ENCODE results near the gene GALNT14. TPM values are rescaled to one million over a fixed set of nuclear protein-coding genes. Genes with fewer than 3 reads are reported as not detected.

GALNT14 gene
- total and polyA plus RNA-seq, 2 of the 13 experiments (the other 11 are each of a cell fraction or from before 2014, with no cell fraction given), result not detected

DNA sequence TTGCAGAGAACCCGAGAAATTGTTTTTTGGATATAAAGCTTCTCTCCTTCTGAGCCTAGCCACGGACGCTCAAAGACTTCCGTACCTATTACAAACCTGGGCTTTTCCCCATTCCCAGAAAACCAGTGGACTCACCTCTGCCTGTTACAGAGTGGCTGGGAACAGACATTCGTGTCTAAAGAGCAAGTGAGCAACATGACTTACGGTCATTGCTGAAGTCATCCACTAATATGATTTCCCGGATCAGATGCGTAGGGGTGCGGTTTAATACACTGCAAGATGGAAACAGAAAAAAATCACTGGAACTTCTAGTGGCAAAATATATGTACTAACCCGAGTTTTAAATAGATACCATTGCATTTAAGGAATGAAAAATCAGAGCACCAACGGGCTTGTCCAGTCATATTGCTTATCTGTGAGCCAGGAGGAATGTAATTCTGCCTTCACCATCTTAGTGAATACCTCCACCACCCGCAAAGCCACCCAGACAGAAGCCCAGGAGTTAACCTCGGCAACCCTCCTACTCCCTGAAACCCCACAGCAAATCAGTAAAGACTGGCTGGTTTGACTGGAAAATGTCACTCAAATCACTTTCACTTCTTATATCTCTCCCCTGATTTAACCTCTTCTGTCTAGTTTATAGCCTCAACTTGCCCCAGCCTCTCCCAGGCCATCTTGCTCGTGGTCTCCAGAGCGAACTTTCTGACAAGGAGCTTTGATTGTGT lies 179.9 kb downstream of the GALNT14 start:
- intact Hi-C loops (cut with micrococcal nuclease; ENCODE audit: unreplicated experiment) (no loop called here), in situ Hi-C loops (cut with HindIII; ENCODE audit: extremely low pct_ligation_motif_present, low pct_unique_long_range_greater_than_20kb) (no loop called here)
- no peak overlapping the region for H2AFZ ChIP-seq (ENCODE audit: low read length)
- H3K4me2 ChIP-seq (ENCODE audit: low read depth, low read length), result no peak overlapping the region
- TF ChIP-seq FOSL1 (CRISPR knock-in tag; IDR thresholded peaks at IDR 0.05; ENCODE audit: borderline replicate concordance) (no peak), ZNF496 (CRISPR knock-in tag; IDR thresholded peaks at IDR 0.05; ENCODE audit: insufficient replicate concordance) (no peak), TEAD2 (CRISPR knock-in tag; IDR thresholded peaks at IDR 0.05) (no peak), ZNF143 (CRISPR knock-in tag; IDR thresholded peaks at IDR 0.05) (no peak), MED1 (CRISPR knock-in tag; IDR thresholded peaks at IDR 0.05) (no peak)
- TF ChIP-seq, protein P1, sequence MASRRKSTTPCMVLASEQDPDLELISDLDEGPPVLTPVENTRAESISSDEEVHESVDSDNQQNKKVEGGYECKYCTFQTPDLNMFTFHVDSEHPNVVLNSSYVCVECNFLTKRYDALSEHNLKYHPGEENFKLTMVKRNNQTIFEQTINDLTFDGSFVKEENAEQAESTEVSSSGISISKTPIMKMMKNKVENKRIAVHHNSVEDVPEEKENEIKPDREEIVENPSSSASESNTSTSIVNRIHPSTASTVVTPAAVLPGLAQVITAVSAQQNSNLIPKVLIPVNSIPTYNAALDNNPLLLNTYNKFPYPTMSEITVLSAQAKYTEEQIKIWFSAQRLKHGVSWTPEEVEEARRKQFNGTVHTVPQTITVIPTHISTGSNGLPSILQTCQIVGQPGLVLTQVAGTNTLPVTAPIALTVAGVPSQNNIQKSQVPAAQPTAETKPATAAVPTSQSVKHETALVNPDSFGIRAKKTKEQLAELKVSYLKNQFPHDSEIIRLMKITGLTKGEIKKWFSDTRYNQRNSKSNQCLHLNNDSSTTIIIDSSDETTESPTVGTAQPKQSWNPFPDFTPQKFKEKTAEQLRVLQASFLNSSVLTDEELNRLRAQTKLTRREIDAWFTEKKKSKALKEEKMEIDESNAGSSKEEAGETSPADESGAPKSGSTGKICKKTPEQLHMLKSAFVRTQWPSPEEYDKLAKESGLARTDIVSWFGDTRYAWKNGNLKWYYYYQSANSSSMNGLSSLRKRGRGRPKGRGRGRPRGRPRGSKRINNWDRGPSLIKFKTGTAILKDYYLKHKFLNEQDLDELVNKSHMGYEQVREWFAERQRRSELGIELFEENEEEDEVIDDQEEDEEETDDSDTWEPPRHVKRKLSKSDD (CRISPR knock-in tag; IDR thresholded peaks at IDR 0.05; ENCODE audit: low read depth), result no peak
- TF ChIP-seq, protein P2, sequence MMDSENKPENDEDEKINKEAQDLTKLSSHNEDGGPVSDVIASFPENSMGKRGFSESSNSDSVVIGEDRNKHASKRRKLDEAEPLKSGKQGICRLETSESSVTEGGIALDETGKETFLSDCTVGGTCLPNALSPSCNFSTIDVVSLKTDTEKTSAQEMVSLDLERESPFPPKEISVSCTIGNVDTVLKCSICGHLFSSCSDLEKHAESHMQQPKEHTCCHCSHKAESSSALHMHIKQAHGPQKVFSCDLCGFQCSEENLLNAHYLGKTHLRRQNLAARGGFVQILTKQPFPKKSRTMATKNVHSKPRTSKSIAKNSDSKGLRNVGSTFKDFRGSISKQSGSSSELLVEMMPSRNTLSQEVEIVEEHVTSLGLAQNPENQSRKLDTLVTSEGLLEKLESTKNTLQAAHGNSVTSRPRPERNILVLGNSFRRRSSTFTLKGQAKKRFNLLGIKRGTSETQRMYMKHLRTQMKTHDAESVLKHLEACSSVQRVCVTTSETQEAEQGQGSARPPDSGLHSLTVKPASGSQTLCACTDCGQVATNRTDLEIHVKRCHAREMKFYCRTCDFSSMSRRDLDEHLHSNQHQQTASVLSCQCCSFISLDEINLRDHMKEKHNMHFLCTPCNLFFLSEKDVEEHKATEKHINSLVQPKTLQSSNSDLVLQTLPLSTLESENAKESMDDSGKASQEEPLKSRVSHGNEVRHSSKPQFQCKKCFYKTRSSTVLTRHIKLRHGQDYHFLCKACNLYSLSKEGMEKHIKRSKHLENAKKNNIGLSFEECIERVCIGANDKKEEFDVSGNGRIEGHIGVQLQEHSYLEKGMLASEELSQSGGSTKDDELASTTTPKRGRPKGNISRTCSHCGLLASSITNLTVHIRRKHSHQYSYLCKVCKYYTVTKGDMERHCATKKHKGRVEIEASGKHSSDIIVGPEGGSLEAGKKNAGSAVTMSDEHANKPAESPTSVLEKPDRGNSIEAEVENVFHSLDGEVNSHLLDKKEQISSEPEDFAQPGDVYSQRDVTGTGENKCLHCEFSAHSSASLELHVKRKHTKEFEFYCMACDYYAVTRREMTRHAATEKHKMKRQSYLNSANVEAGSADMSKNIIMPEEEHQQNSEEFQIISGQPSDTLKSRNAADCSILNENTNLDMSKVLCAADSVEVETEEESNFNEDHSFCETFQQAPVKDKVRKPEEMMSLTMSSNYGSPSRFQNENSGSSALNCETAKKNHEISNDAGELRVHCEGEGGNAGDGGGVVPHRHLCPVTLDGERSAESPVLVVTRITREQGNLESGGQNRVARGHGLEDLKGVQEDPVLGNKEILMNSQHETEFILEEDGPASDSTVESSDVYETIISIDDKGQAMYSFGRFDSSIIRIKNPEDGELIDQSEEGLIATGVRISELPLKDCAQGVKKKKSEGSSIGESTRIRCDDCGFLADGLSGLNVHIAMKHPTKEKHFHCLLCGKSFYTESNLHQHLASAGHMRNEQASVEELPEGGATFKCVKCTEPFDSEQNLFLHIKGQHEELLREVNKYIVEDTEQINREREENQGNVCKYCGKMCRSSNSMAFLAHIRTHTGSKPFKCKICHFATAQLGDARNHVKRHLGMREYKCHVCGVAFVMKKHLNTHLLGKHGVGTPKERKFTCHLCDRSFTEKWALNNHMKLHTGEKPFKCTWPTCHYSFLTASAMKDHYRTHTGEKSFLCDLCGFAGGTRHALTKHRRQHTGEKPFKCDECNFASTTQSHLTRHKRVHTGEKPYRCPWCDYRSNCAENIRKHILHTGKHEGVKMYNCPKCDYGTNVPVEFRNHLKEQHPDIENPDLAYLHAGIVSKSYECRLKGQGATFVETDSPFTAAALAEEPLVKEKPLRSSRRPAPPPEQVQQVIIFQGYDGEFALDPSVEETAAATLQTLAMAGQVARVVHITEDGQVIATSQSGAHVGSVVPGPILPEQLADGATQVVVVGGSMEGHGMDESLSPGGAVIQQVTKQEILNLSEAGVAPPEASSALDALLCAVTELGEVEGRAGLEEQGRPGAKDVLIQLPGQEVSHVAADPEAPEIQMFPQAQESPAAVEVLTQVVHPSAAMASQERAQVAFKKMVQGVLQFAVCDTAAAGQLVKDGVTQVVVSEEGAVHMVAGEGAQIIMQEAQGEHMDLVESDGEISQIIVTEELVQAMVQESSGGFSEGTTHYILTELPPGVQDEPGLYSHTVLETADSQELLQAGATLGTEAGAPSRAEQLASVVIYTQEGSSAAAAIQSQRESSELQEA (CRISPR knock-in tag; IDR thresholded peaks at IDR 0.05; ENCODE audit: not compliant biosample characterization), result no peak
- TF ChIP-seq, protein P3, sequence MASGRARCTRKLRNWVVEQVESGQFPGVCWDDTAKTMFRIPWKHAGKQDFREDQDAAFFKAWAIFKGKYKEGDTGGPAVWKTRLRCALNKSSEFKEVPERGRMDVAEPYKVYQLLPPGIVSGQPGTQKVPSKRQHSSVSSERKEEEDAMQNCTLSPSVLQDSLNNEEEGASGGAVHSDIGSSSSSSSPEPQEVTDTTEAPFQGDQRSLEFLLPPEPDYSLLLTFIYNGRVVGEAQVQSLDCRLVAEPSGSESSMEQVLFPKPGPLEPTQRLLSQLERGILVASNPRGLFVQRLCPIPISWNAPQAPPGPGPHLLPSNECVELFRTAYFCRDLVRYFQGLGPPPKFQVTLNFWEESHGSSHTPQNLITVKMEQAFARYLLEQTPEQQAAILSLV (CRISPR knock-in tag; IDR thresholded peaks at IDR 0.05; ENCODE audit: borderline replicate concordance), result no peak
- no peak overlapping the region for H3K9ac ChIP-seq (ENCODE audit: insufficient read depth, low read depth, low read length)
- BruUV-seq (replicated peaks), result no TSS peak
- POLR2A ChIA-PET, result no interaction called here
- no peak for DNase-seq (ENCODE audit: low spot score)
- H3K27me3 ChIP-seq (ENCODE audit: control insufficient read depth in 1 of 2, insufficient read depth in 2 of 2, low read length in 2 of 2), result peaks cover 0 to 16% of the 10 kb centered on the region in 2 experiments; a peak in 4 of 5 replicates
- no peak overlapping the region for H3K4me3 ChIP-seq (replicated peaks in 1 of 3; ENCODE audit: insufficient read depth in 1 of 3, low read depth in 2 of 3, low read length in 3 of 3)
- ATAC-seq, result no peak
- H3K4me1 ChIP-seq (ENCODE audit: insufficient read depth, low read length), result no peaks in the 10 kb centered on the region
- no peak for FAIRE-seq
- H3K79me2 ChIP-seq (ENCODE audit: insufficient read depth, low read length), result no peaks in the 10 kb centered on the region
- H3K36me3 ChIP-seq (replicated peaks in 1 of 2; ENCODE audit: control insufficient read depth in 1 of 2, insufficient read depth in 2 of 2, low read length in 2 of 2), result no peaks in the 10 kb centered on the region
- H3K27ac ChIP-seq (ENCODE audit: extremely low read length, insufficient read depth, low read length), result no peak overlapping the region
- no peaks in the 10 kb centered on the region for H3K9me3 ChIP-seq (ENCODE audit: low read length)
- H4K20me1 ChIP-seq (ENCODE audit: insufficient read depth, low read length), result no peaks in the 10 kb centered on the region
- CTCF ChIA-PET (ENCODE audit: low intra/inter-chr PET ratio, low total read pairs), result no interaction called here
- 36% methylated on average over 15 of the region's 15 CpGs for WGBS (ENCODE audit: low lambda C conversion rate)
